IMR-90 (cell line): ENCODE data around the gene ZNF793. TPM values are rescaled to one million over a fixed set of nuclear protein-coding genes. Genes with fewer than 3 reads are reported as not detected.

Experiments used
- ATAC-seq: fragments of 200-7000 bp; cut with Tn5 transposase; 2 replicates; pipeline ENCODE4 v1.9.1; 2020; ENCODE audit warnings: low read depth, mild to moderate bottlenecking, moderate library complexity
- BruUV-seq: library from RNA; stranded (reverse); fragments of 400-500 nt; replicated peaks from 2 replicates; lab custom pipeline; 2021; lab: Mats Ljungman, UMichigan
- CTCF ChIA-PET: fragments of 300-600 bp; formaldehyde crosslinking; extraction: SDS; loops from one replicate; lab custom pipeline; 2021; ENCODE audit warnings: antibody characterized with exemption; lab: Yijun Ruan, JAX
- POLR2A ChIA-PET: fragments of 300-600 bp; sonication (Branson Sonifier 250); formaldehyde crosslinking; loops from one replicate; lab custom pipeline; 2022; ENCODE audit warnings: antibody characterized with exemption; ENCODE audit not compliant: unreplicated experiment; lab: Charles Lee
- DNase-seq: peaks from one replicate; pipeline ENCODE4 v3.0.0; 2013
- H2AFZ ChIP-seq: replicated peaks from 2 replicates; pipeline ENCODE3; 2013; ENCODE audit warnings: low read length, mild to moderate bottlenecking; ENCODE audit not compliant: poor library complexity
- H2AK5ac ChIP-seq: 2 replicates; pipeline ENCODE4 v1.6.1; 2013; ENCODE audit warnings: low read depth, low read length, inconsistent platforms
- H2AK9ac ChIP-seq: replicated peaks from 2 replicates; pipeline ENCODE3; 2013; ENCODE audit warnings: mild to moderate bottlenecking, low read depth, low read length, moderate library complexity; ENCODE audit not compliant: poor library complexity
- H2BK120ac ChIP-seq: 2 replicates; pipeline ENCODE4 v1.6.1; 2013; ENCODE audit warnings: low read depth, low read length, inconsistent platforms
- H2BK15ac ChIP-seq: 3 replicates; pipeline ENCODE4 v1.6.1; 2013; ENCODE audit warnings: low read depth, low read length, inconsistent platforms
- H2BK20ac ChIP-seq: 2 replicates; pipeline ENCODE4 v1.6.1; 2013; ENCODE audit warnings: low read depth, mild to moderate bottlenecking, inconsistent platforms, low read length, moderate library complexity
- H2BK5ac ChIP-seq: 2 replicates; pipeline ENCODE4 v1.6.1; 2013; ENCODE audit warnings: mild to moderate bottlenecking, low read depth, low read length, inconsistent platforms; ENCODE audit not compliant: poor library complexity, severe bottlenecking
- H3K14ac ChIP-seq: replicated peaks from 2 replicates; pipeline ENCODE4 v1.6.1; 2013; ENCODE audit warnings: low read depth, low read length, inconsistent platforms
- H3K18ac ChIP-seq: 2 replicates; pipeline ENCODE4 v1.6.1; 2013; ENCODE audit warnings: low read depth, low read length, control low read depth
- H3K23ac ChIP-seq: 2 replicates; pipeline ENCODE4 v1.6.1; 2013; ENCODE audit warnings: low read depth, low read length, inconsistent platforms
- H3K27ac ChIP-seq: 2 replicates; pipeline ENCODE4 v1.5.1; 2013; ENCODE audit warnings: mild to moderate bottlenecking, control low read depth, low read length; ENCODE audit not compliant: insufficient read depth
- H3K27me3 ChIP-seq: 2 replicates; pipeline ENCODE4 v1.6.1; 2013; ENCODE audit warnings: low read length; ENCODE audit not compliant: control insufficient read depth, insufficient read depth
- H3K36me3 ChIP-seq: 2 replicates; pipeline ENCODE4 v1.6.1; 2013; ENCODE audit warnings: low read length, mixed read lengths; ENCODE audit not compliant: control insufficient read depth, insufficient read depth
- H3K4ac ChIP-seq: 2 replicates; pipeline ENCODE4 v1.6.1; 2013; ENCODE audit warnings: low read depth, low read length, inconsistent platforms
- H3K4me1 ChIP-seq: 2 replicates; pipeline ENCODE4 v1.6.1; 2013; ENCODE audit warnings: low read length, mixed read lengths; ENCODE audit not compliant: control insufficient read depth, insufficient read depth
- H3K4me2 ChIP-seq: 2 replicates; pipeline ENCODE4 v1.6.1; 2013; ENCODE audit warnings: low read depth, mild to moderate bottlenecking, control low read depth, low read length, moderate library complexity
- H3K4me3 ChIP-seq: 2 replicates; pipeline ENCODE4 v1.5.1; 2013; ENCODE audit warnings: low read depth, mild to moderate bottlenecking, control low read depth, low read length, moderate library complexity; ENCODE audit not compliant: insufficient read depth
- H3K56ac ChIP-seq: 2 replicates; pipeline ENCODE4 v1.6.1; 2013; ENCODE audit warnings: low read length, inconsistent platforms; ENCODE audit not compliant: insufficient read depth; ENCODE audit errors: extremely low read depth
- H3K79me1 ChIP-seq, 2 experiments: 2 replicates each; pipeline ENCODE4 v1.6.1; 2013; ENCODE audit warnings: low read length in 2 of 2, inconsistent platforms in 1 of 2, low read depth in 1 of 2
- H3K9ac ChIP-seq: 2 replicates; pipeline ENCODE4 v1.6.1; 2013; ENCODE audit warnings: low read depth, low read length, control low read depth
- H3K9me1 ChIP-seq: 2 replicates; pipeline ENCODE4 v1.6.1; 2013; ENCODE audit warnings: low read length, inconsistent platforms; ENCODE audit not compliant: insufficient read depth
- H3K9me3 ChIP-seq: 2 replicates; pipeline ENCODE4 v1.6.1; 2013; ENCODE audit warnings: low read length; ENCODE audit not compliant: control insufficient read depth, insufficient read depth
- H4K20me1 ChIP-seq: 2 replicates; pipeline ENCODE4 v1.6.1; 2013; ENCODE audit warnings: low read length, inconsistent platforms; ENCODE audit not compliant: insufficient read depth
- H4K5ac ChIP-seq: 2 replicates; pipeline ENCODE4 v1.6.1; 2013; ENCODE audit warnings: mild to moderate bottlenecking, low read depth, low read length, control low read depth
- H4K8ac ChIP-seq, 2 experiments: 2 replicates each; pipeline ENCODE4 v1.6.1; 2013; ENCODE audit warnings: low read depth in 2 of 2, low read length in 2 of 2, control low read depth in 1 of 2, inconsistent platforms in 1 of 2
- H4K91ac ChIP-seq: 2 replicates; pipeline ENCODE4 v1.6.1; 2013; ENCODE audit warnings: low read depth, low read length, inconsistent platforms; ENCODE audit not compliant: insufficient read depth
- FOS ChIP-seq: fragments of 150-350 bp; IDR thresholded peaks from 2 replicates; pipeline ENCODE4 v1.6.1; 2016; ENCODE audit warnings: low read depth, low read length
- SMC3 ChIP-seq: fragments of 150-350 bp; IDR thresholded peaks from 2 replicates; pipeline ENCODE4 v1.6.1; 2016; ENCODE audit warnings: low read depth, mild to moderate bottlenecking, antibody characterized with exemption, low read length, moderate library complexity
- WGBS, 2 experiments: methylation state at CpG; one replicate each; pipeline versions ENCODE4 v1.1.5 to v1.1.7; 2013; ENCODE audit warnings: missing lambda C conversion rate in 2 of 2; ENCODE audit not compliant: insufficient read length in 1 of 2; ENCODE audit errors: extremely low coverage in 2 of 2; 5-methylcytosine and 5-hydroxymethylcytosine counted together
- dilution Hi-C: fragments of 300-500 bp; cut with HindIII; formaldehyde crosslinking; loops from one replicate; pipeline ENCODE4 v1.14.3; 2018; ENCODE audit warnings: low sequenced_read_pairs; ENCODE audit not compliant: unreplicated experiment
- in situ Hi-C: fragments of 300-500 bp; cut with MboI; formaldehyde crosslinking; loops from 3 replicates; pipeline ENCODE4 v1.14.3; 2019; ENCODE audit warnings: low sequenced_read_pairs, inconsistent platforms, mixed read lengths
- intact Hi-C: fragments of 100-400 bp; cut with micrococcal nuclease; formaldehyde crosslinking; loops from 2 replicates; pipeline ENCODE4 v1.10.0; 2022
- polyA plus RNA-seq, 3 experiments: library from polyadenylated mRNA; depleted of rRNA; stranded (reverse); fragments of >200 nt; gene quantifications; 2 replicates each; pipeline ENCODE4 v1.2.3, GENCODE V29; 2012; ENCODE audit warnings: low replicate concordance in 1 of 3
- total RNA-seq: library from RNA; depleted of rRNA; stranded (reverse); fragments of >200 nt; gene quantifications from 2 replicates; pipeline ENCODE4 v1.2.3, GENCODE V29; 2012

Gene ZNF793
- total and polyA plus RNA-seq, 2 of the 4 experiments (the other 2 are of a cell fraction): 0.50 to 0.72 TPM

DNA sequence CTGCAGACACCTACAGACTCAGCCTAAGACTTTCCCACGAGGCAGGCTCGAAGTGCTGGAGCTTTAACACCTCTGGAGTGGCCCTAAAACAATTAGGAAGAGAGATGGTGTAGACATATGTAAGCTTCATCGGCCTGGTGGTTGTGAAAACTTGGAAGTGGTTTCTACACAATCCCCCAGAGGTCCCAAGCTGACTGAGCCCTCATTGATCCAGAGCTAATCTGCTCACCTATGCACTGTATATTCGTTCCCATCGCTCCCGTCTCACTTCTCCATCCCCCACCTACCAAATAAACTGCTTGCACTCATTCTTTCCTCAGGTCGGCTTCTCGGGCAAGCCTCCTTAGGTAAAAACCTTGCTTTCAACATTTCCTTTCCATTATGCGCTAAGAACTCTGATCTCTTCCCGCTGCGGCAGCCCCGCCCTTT, 767 bp upstream of the ZNF793 start:
- Histone ChIP-seq H3K14ac (peak overlapping the region; percentile 53), H3K18ac (no peak overlapping the region), H2BK20ac (no peak overlapping the region), H2AFZ (peak overlapping the region; percentile 90), H3K23ac (no peak overlapping the region), H3K79me1 (no peaks in the 10 kb centered on the region), H4K20me1 (no peaks in the 10 kb centered on the region), H3K4ac (peak overlapping the region; percentile 14; the same call in 1 of the 2 replicates), H4K5ac (peak overlapping the region; percentile 85), H4K91ac (no peak overlapping the region), H3K4me2 (peak overlapping the region; percentile 89), H2AK5ac (no peak overlapping the region), H3K27me3 (no peaks in the 10 kb centered on the region), H3K56ac (no peak overlapping the region), H4K8ac (peak overlapping the region; percentile 88 to 92), H3K9me3 (peaks cover 13% of the 10 kb centered on the region), H2BK120ac (no peak overlapping the region), H2BK5ac (no peak overlapping the region), H2AK9ac (no peak overlapping the region), H3K9ac (peak overlapping the region; percentile 86), H3K4me3 (peak overlapping the region; percentile 75), H2BK15ac (no peak overlapping the region), H3K36me3 (no peaks in the 10 kb centered on the region), H3K4me1 (no peaks in the 10 kb centered on the region), H3K27ac (0 out of 2 replicates have a peak overlapping the region, but pooled peaks have one; percentile 44), H3K9me1 (no peaks in the 10 kb centered on the region)
- in situ Hi-C loops (no loop called here), intact Hi-C loops (no loop called here), dilution Hi-C loops (no loop called here)
- no TSS peak for BruUV-seq
- no peak for DNase-seq
- POLR2A ChIA-PET: no interaction called here
- peak; percentile 4; the same call in 1 of the 2 replicates for ATAC-seq
- TF ChIP-seq SMC3 (no peak), FOS (no peak)
- CTCF ChIA-PET: no interaction called here
- WGBS, 2 experiments: 0% methylated on average over 3 of the region's 12 CpGs; no CpG with 5 or more reads in 1 of the 2 experiments
